Measurements from ENCODE around the gene DDA1. TPM values are rescaled to one million over a fixed set of nuclear protein-coding genes. Genes with fewer than 3 reads are reported as not detected.
A peak's percentile ranks its signal among the peaks of the same experiment; 100 is the strongest.

DDA1 gene
- total and polyA plus RNA-seq, 9 of the 15 experiments (the other 6 are each of a cell fraction or from before 2014, with no cell fraction given), result 1.4 to 83.8 (median 33.8) TPM

GRCh38 chr19:17282488-17283125 lies 26.8 kb upstream of the DDA1 start (continued):
- TF ChIP-seq XRCC3 (IDR thresholded peaks at IDR 0.05) (no peak), TBL1XR1 (IDR thresholded peaks at IDR 0.05; ENCODE audit: low read length in 2 of 2) (no peak), NR2C1 (IDR thresholded peaks at IDR 0.05) (no peak), NR2C1 (tag; IDR thresholded peaks at IDR 0.05) (no peak), ZNF24 (IDR thresholded peaks at IDR 0.05) (0 out of 2 replicates have a peak, but pooled peaks have one; percentile 6), TAF1 (IDR thresholded peaks at IDR 0.05; ENCODE audit: control insufficient read depth, extremely low read depth, insufficient read depth, low read length, severe bottlenecking) (peak; percentile 32), E2F6 (IDR thresholded peaks at IDR 0.05; ENCODE audit: borderline replicate concordance in 1 of 2, extremely low read depth in 1 of 2, insufficient read depth in 1 of 2, insufficient read length in 1 of 2, low read depth in 1 of 2, low read length in 1 of 2, poor library complexity in 1 of 2, severe bottlenecking in 1 of 2) (peak; percentile 65 to 87), EHMT2 (IDR thresholded peaks at IDR 0.05) (no peak), UBTF (IDR thresholded peaks at IDR 0.05; ENCODE audit: borderline replicate concordance in 1 of 2, low read depth in 2 of 2, low read length in 2 of 2) (peak in 1 of 2 experiments; percentile 62; a peak in 1 of 4 replicates), CHD1 (IDR thresholded peaks at IDR 0.05; ENCODE audit: low read length) (no peak), AFF1 (IDR thresholded peaks at IDR 0.05; ENCODE audit: low read depth in 1 of 2, partially characterized antibody in 2 of 2) (no peak), FOXP4 (CRISPR knock-in tag; IDR thresholded peaks at IDR 0.05; ENCODE audit: borderline replicate concordance) (peak; percentile 52; the same call in 1 of the 2 replicates), RBFOX2 (IDR thresholded peaks at IDR 0.05; ENCODE audit: low read depth, low read length) (peak; percentile 78), POLR2G (IDR thresholded peaks at IDR 0.05; ENCODE audit: low read depth, low read length) (peak; percentile 74)
- TF ChIP-seq, protein P1, sequence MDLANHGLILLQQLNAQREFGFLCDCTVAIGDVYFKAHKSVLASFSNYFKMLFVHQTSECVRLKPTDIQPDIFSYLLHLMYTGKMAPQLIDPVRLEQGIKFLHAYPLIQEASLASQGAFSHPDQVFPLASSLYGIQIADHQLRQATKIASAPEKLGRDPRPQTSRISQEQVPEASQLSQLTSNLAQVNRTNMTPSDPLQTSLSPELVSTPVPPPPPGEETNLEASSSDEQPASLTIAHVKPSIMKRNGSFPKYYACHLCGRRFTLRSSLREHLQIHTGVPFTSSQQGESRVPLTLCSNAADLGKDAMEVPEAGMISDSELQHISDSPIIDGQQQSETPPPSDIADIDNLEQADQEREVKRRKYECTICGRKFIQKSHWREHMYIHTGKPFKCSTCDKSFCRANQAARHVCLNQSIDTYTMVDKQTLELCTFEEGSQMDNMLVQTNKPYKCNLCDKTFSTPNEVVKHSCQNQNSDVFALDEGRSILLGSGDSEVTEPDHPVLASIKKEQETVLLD (IDR thresholded peaks at IDR 0.05), result peak; percentile 46; the same call in 1 of the 2 replicates

Data from K562 (cell line).